ENCODE data around the gene TUBB2B.

DNA sequence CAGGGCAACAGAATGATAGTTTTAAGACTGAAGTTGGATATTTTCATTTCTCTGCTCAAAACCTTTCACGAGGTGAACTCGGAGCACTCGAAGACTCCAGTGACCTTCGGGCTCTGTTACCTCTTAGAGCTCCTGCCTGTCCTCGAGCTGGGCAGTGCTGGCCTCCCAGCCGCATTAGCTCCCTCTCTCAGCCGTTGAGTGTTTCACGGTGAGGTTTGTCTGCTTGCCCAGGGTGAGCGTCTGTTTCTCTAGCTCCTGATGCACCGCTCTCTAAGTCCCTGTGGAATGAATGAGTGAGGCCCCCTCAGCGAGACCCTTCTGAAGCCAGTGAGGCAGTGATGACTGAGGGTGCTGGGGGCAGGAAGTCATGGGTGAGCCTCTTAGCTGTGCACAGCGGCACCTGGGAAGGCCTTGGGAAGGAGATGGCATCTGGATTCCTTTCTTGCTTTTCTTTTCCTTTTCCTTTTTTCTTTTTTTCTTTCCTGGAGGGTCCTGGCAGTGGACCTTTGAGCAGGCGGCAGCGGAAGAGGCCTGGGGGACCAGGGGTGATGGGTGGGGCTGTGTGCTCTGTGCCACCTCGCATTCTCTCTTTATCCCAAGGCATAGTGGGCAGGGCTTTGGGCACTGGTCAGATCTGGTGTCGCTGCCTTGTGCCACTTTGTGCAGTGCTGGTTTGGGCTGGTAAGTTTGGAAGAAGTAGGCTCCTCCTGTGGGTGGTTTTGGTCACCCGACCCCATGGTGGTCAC is 33.5 kb upstream of the TUBB2B start:
- TF ChIP-seq EZH2 (IDR thresholded peaks at IDR 0.05; ENCODE audit: borderline replicate concordance, insufficient read depth, low read length, poor library complexity, severe bottlenecking), result no peak
- TF ChIP-seq, protein P1, sequence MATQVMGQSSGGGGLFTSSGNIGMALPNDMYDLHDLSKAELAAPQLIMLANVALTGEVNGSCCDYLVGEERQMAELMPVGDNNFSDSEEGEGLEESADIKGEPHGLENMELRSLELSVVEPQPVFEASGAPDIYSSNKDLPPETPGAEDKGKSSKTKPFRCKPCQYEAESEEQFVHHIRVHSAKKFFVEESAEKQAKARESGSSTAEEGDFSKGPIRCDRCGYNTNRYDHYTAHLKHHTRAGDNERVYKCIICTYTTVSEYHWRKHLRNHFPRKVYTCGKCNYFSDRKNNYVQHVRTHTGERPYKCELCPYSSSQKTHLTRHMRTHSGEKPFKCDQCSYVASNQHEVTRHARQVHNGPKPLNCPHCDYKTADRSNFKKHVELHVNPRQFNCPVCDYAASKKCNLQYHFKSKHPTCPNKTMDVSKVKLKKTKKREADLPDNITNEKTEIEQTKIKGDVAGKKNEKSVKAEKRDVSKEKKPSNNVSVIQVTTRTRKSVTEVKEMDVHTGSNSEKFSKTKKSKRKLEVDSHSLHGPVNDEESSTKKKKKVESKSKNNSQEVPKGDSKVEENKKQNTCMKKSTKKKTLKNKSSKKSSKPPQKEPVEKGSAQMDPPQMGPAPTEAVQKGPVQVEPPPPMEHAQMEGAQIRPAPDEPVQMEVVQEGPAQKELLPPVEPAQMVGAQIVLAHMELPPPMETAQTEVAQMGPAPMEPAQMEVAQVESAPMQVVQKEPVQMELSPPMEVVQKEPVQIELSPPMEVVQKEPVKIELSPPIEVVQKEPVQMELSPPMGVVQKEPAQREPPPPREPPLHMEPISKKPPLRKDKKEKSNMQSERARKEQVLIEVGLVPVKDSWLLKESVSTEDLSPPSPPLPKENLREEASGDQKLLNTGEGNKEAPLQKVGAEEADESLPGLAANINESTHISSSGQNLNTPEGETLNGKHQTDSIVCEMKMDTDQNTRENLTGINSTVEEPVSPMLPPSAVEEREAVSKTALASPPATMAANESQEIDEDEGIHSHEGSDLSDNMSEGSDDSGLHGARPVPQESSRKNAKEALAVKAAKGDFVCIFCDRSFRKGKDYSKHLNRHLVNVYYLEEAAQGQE (IDR thresholded peaks at IDR 0.05; ENCODE audit: borderline replicate concordance), result no peak
- TF ChIP-seq, protein P2, sequence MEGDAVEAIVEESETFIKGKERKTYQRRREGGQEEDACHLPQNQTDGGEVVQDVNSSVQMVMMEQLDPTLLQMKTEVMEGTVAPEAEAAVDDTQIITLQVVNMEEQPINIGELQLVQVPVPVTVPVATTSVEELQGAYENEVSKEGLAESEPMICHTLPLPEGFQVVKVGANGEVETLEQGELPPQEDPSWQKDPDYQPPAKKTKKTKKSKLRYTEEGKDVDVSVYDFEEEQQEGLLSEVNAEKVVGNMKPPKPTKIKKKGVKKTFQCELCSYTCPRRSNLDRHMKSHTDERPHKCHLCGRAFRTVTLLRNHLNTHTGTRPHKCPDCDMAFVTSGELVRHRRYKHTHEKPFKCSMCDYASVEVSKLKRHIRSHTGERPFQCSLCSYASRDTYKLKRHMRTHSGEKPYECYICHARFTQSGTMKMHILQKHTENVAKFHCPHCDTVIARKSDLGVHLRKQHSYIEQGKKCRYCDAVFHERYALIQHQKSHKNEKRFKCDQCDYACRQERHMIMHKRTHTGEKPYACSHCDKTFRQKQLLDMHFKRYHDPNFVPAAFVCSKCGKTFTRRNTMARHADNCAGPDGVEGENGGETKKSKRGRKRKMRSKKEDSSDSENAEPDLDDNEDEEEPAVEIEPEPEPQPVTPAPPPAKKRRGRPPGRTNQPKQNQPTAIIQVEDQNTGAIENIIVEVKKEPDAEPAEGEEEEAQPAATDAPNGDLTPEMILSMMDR (IDR thresholded peaks at IDR 0.05; ENCODE audit: poor library complexity, severe bottlenecking), result no peak
